Ascending aorta (tissue), 2 donors: ENCODE data around the gene DOCK3. TPM values are rescaled to one million over a fixed set of nuclear protein-coding genes. Genes with fewer than 3 reads are reported as not detected.

ENCODE experiments used
- DNase-seq, 2 donors: peaks; one replicate each; pipeline ENCODE4 v3.0.0-alpha.2; 2019; ENCODE audit warnings: low spot score in 2 of 2
- H3K27ac ChIP-seq, 2 donors: fragments of 200-600 bp; sonication (generic); one replicate each; pipeline ENCODE4 v1.5.1; 2016 to 2017; ENCODE audit warnings: mild to moderate bottlenecking in 1 of 2
- H3K27me3 ChIP-seq: fragments of 200-600 bp; sonication (generic); one replicate; pipeline ENCODE4 v1.5.1; 2017
- H3K36me3 ChIP-seq, 2 donors: fragments of 200-600 bp; sonication (generic); one replicate each; pipeline ENCODE4 v1.5.1; 2016
- H3K4me1 ChIP-seq, 2 donors: fragments of 200-600 bp; sonication (generic); one replicate each; pipeline ENCODE4 v1.5.1; 2016 to 2017; ENCODE audit warnings: mild to moderate bottlenecking in 1 of 2
- H3K4me3 ChIP-seq, 2 donors: fragments of 200-600 bp; sonication (generic); one replicate each; pipeline ENCODE4 v1.5.1; 2016 to 2017; ENCODE audit warnings: mild to moderate bottlenecking in 1 of 2
- H3K9me3 ChIP-seq, 2 donors: fragments of 200-600 bp; sonication (generic); one replicate each; pipeline ENCODE4 v1.5.1; 2016
- intact Hi-C: fragments of 100-400 bp; cut with DNase I; formaldehyde crosslinking; loops from one replicate; pipeline ENCODE4 v1.15.1; 2023
- total RNA-seq: library from RNA; depleted of rRNA; stranded (reverse); fragments of >200 nt; gene quantifications from one replicate; pipeline ENCODE4 v1.1.0, GENCODE V29; 2016
- TF ChIP-seq, protein P1 (sequence below), 3 experiments: fragments of 200-600 bp in 2 of 3; fragments of 450-650 bp in 1 of 3; sonication (generic) in 2 of 3; IDR thresholded peaks; one replicate each; pipeline ENCODE4 v1.5.1; 2016 to 2019; ENCODE audit warnings: antibody characterized with exemption in 3 of 3, mild to moderate bottlenecking in 1 of 3, moderate library complexity in 1 of 3

Gene DOCK3
- total RNA-seq, 1 donor from 2014 or later = 3.9 TPM

DNA sequence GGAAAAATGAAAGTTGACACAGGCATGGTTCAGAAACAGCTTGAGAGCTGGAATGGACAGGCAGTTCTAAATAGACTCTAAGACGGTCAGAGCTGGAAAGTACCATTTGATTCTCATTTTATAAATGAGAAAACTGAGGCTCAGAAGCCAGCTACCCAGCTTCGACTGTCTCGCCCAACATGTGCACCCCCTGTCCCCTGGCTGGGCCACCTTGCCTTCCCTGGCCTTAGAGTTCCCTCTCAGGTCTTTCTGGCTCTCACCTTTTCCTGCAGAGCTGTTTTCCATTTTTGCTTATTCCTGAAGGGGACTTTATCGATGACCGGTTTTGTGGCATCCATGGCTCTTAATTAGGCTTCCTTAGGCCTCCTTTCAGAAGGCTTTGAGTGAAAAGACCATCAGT lies 17.3 kb upstream of the DOCK3 start:
- H3K9me3 ChIP-seq = no peaks in the 10 kb centered on the region
- TF ChIP-seq, protein P1, sequence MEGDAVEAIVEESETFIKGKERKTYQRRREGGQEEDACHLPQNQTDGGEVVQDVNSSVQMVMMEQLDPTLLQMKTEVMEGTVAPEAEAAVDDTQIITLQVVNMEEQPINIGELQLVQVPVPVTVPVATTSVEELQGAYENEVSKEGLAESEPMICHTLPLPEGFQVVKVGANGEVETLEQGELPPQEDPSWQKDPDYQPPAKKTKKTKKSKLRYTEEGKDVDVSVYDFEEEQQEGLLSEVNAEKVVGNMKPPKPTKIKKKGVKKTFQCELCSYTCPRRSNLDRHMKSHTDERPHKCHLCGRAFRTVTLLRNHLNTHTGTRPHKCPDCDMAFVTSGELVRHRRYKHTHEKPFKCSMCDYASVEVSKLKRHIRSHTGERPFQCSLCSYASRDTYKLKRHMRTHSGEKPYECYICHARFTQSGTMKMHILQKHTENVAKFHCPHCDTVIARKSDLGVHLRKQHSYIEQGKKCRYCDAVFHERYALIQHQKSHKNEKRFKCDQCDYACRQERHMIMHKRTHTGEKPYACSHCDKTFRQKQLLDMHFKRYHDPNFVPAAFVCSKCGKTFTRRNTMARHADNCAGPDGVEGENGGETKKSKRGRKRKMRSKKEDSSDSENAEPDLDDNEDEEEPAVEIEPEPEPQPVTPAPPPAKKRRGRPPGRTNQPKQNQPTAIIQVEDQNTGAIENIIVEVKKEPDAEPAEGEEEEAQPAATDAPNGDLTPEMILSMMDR (IDR thresholded peaks at IDR 0.05) = no peak
- H3K27ac ChIP-seq = no peak overlapping the region
- intact Hi-C loops = no loop called here
- no peak for DNase-seq
- no peaks in the 10 kb centered on the region for H3K36me3 ChIP-seq
- no peaks in the 10 kb centered on the region for H3K27me3 ChIP-seq
- H3K4me1 ChIP-seq = no peaks in the 10 kb centered on the region
- H3K4me3 ChIP-seq = no peak overlapping the region

DNA sequence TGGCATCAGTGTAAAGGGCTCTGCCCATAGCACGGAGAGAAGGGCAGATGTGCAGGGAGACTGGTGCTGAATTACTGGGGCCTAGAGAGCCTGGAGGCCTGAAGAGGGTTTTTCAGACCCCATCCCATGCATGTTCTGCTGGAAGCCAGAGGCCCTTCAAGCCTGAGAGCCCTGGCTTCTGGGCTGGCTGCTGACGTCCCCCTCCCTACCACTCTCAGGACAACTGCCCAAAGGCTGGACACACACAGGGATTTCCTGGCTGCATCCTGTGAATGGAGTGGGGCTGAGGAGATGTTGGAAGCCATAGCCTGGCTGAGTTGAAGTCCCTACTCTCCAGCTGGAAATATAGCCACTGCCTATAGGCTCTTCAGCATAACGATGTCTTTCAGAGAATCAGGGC lies 16.9 kb upstream of the DOCK3 start:
- Histone ChIP-seq H3K27ac (no peak overlapping the region), H3K4me1 (no peaks in the 10 kb centered on the region), H3K9me3 (no peaks in the 10 kb centered on the region), H3K4me3 (no peak overlapping the region), H3K36me3 (no peaks in the 10 kb centered on the region), H3K27me3 (no peaks in the 10 kb centered on the region)
- TF ChIP-seq, protein P1 (IDR thresholded peaks at IDR 0.05) = no peak
- intact Hi-C loops = no loop called here
- no peak for DNase-seq

DNA sequence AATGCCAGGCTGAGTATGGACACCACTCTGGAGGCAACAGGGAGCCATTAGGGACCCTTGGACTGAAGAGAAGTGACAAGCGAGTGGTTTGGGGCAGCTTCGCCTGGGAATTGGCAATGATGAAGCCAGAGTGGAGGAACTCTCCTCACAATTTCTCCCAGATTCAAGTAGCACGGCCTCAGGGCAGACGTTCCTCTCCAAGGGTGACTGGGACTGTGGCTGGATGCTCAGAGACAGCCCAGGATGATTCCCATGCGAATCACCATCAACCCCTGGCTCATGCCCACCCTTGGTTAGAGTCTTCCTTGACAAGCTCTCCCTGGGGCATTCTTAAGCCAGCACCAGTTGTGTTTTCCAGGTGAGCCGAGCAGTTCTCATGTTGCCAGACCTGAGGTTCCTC lies 16.3 kb upstream of the DOCK3 start:
- intact Hi-C loops = no loop called here
- Histone ChIP-seq H3K9me3 (no peaks in the 10 kb centered on the region), H3K4me3 (no peak overlapping the region), H3K27me3 (no peaks in the 10 kb centered on the region), H3K27ac (no peak overlapping the region), H3K36me3 (no peaks in the 10 kb centered on the region), H3K4me1 (no peaks in the 10 kb centered on the region)
- no peak for DNase-seq
- TF ChIP-seq, protein P1 (IDR thresholded peaks at IDR 0.05) = no peak

DNA sequence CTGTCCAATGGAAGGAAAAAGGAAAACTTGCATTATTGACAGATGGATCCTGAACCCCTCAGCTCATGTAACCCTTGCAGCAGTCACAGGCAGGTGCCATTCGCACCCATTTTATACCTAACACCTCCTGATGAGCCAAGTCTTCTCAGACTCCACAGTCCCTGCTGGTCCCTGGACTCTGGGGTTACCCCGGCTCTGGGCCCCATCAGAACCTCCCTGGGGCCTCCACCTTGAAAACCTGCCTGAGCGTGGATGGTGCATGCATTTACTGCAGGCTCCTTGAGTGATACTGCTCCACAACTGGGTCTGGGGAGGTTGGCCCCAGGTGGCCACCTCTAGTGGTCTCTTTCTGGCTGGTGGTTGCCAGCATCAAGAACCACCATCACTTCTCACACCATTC lies 15.9 kb upstream of the DOCK3 start:
- peak in 1 of 2 donors; percentile 19 for DNase-seq
- H3K9me3 ChIP-seq = no peaks in the 10 kb centered on the region
- TF ChIP-seq, protein P1 (IDR thresholded peaks at IDR 0.05) = no peak
- no peak overlapping the region for H3K4me3 ChIP-seq
- no peaks in the 10 kb centered on the region for H3K36me3 ChIP-seq
- no peaks in the 10 kb centered on the region for H3K4me1 ChIP-seq
- intact Hi-C loops = no loop called here
- no peak overlapping the region for H3K27ac ChIP-seq
- H3K27me3 ChIP-seq = no peaks in the 10 kb centered on the region

DNA sequence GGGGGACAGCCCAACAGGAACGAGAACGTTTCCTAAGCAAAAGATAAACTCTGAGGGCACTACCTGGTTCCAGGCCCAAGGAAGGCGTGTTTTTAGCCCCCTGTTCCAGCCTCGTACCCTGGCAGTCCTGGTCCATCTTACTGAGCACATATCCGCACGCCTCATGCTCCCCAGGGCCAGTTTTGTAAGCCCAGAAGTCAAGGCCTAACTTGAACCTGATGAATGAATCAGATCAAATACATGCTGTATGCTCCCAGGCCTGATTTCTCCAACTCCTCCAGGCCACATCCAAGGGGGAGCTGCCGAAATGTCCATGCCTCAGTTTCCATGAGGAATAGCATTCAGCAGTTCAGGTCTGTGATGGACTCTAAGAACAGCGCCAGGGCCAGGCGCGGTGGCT lies 14.3 kb upstream of the DOCK3 start:
- Histone ChIP-seq H3K27me3 (no peaks in the 10 kb centered on the region), H3K36me3 (no peaks in the 10 kb centered on the region), H3K4me3 (no peak overlapping the region), H3K9me3 (no peaks in the 10 kb centered on the region), H3K4me1 (no peaks in the 10 kb centered on the region), H3K27ac (no peak overlapping the region)
- intact Hi-C loops = no loop called here
- TF ChIP-seq, protein P1 (IDR thresholded peaks at IDR 0.05) = no peak
- DNase-seq = peak in 1 of 2 donors; percentile 24

DNA sequence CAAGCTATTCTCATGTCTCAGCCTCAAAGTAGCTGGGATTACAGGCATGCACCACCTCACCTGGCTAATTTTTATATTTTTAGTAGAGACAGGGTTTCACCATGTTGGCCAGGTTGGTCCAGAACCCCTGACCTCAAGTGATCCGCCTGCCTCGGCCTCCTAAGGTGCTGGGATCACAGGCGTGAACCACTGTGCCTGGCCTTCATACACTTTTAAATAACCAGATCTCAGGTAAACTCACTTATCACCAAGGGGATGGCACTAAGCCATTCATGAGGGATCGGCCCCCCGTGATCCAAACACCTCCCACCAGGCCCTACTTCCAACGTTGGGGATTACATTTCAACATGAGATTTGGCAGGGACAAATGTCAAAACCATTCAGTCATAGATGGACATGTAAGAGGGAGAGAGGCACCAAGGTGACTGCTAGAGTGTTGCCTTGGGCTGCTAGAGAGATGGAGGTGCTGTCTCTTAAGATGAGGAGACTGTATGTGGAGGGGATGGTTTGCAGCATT lies 13.3 kb upstream of the DOCK3 start:
- Histone ChIP-seq H3K27me3 (no peaks in the 10 kb centered on the region), H3K27ac (no peak overlapping the region), H3K4me1 (no peaks in the 10 kb centered on the region), H3K9me3 (no peaks in the 10 kb centered on the region), H3K4me3 (no peak overlapping the region), H3K36me3 (no peaks in the 10 kb centered on the region)
- TF ChIP-seq, protein P1 (IDR thresholded peaks at IDR 0.05) = no peak
- intact Hi-C loops = no loop called here
- peak in 1 of 2 donors; percentile 21 for DNase-seq
